UCSD-AML1 (cell line): ENCODE results near the gene COPB2.

ENCODE experiments used
- DNase-seq: peaks from one replicate; lab custom pipeline; 2025; ENCODE audit not compliant: unreplicated experiment; lab: John Stamatoyannopoulos, UW

Gene COPB2

DNA sequence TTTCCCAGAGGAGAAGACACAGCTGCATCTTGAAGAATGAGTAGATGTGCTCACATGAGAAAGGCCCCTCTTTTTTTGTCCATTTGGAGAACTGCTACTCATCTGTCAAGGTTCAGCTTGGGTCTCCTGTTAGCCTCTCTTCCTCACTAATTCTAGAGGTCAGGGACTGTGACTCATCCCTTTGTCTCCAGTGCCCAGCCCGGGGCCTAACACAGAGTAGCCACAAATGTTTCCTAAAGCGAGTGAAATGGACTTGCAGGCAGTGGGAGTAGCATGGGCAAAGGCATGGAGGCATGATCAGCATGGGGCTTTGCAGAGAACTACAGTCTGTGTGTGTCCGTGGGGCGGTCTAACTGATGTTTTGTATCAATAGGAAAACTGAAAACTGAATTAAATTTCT lies 79.6 kb downstream of the COPB2 start:
- DNase-seq: no peak

- DNase-seq: no peak
Observed at GRCh38 chr3:139309061-139309591, 80.3 kb downstream of the COPB2 start.

DNA sequence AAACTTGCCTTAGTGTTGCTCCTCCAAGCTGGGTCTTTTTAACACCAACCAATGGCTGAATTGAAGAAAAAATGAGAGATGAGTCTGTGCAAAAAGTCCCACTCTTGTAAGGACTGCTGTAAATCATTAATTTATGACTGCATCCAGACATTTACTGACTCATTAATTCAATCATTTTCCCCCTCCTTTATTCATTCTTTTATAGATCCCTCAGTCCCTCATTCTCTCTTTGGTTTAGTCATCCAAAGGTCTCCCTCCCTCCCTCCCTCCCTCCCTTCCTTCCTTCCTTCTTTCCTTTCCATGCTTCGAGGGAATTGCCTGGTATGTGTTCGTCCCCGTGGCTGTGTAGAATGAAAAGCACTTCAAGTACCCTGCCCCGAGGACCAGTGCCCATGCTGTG lies 80.9 kb downstream of the COPB2 start:
- no peak for DNase-seq

GRCh38 chr3:139307601-139308555 lies 81.6 kb downstream of the COPB2 start:
- no peak for DNase-seq
